Keratinocyte (primary cell): Measurements from ENCODE around the gene CDH12. TPM values are rescaled to one million over a fixed set of nuclear protein-coding genes. Genes with fewer than 3 reads are reported as not detected.

ENCODE experiments used
- DNase-seq: peaks from one replicate; pipeline ENCODE4 v3.0.0-alpha.2; 2011; ENCODE audit warnings: low read depth, missing footprints, low spot score
- FAIRE-seq: peaks from 2 replicates; lab custom pipeline; 2011; peaks lifted over from hg19 to GRCh38; lab: Jason Lieb, UNC
- H2AFZ ChIP-seq: 2 replicates; pipeline ENCODE4 v1.6.0; 2012; ENCODE audit warnings: low read length, control low read depth, inconsistent platforms; ENCODE audit not compliant: control insufficient read depth
- H3K27ac ChIP-seq: 2 replicates; pipeline ENCODE4 v1.5.1; 2011; ENCODE audit warnings: low read length; ENCODE audit not compliant: control insufficient read depth, insufficient read depth
- H3K27me3 ChIP-seq: 3 replicates; pipeline ENCODE4 v1.6.0; 2011; ENCODE audit warnings: low read length; ENCODE audit not compliant: control insufficient read depth, insufficient read depth; ENCODE audit errors: extremely low read depth
- H3K36me3 ChIP-seq, 2 experiments: 2 replicates in 1 of 2; 3 replicates in 1 of 2; pipeline ENCODE4 v1.5.1; 2011; ENCODE audit warnings: low read length in 2 of 2, mild to moderate bottlenecking in 1 of 2; ENCODE audit not compliant: control insufficient read depth in 2 of 2, insufficient read depth in 2 of 2; ENCODE audit errors: extremely low read depth in 1 of 2
- H3K4me1 ChIP-seq: 3 replicates; pipeline ENCODE4 v1.5.1; 2011; ENCODE audit warnings: low read length; ENCODE audit not compliant: control insufficient read depth, insufficient read depth; ENCODE audit errors: extremely low read depth
- H3K4me2 ChIP-seq: 3 replicates; pipeline ENCODE4 v1.6.0; 2011; ENCODE audit warnings: low read depth, low read length; ENCODE audit not compliant: control insufficient read depth, insufficient read depth; ENCODE audit errors: extremely low read depth
- H3K4me3 ChIP-seq, 3 experiments: fragments of 200-600 bp in 1 of 3; sonication (generic) in 1 of 3; 2 replicates in 2 of 3; 3 replicates in 1 of 3; pipeline ENCODE4 v1.5.1; 2011 to 2016; ENCODE audit warnings: low read length in 3 of 3, mild to moderate bottlenecking in 3 of 3, control low read depth in 2 of 3, inconsistent platforms in 1 of 3, low read depth in 1 of 3, mixed read lengths in 1 of 3, mixed run types in 1 of 3, moderate library complexity in 1 of 3; ENCODE audit not compliant: control insufficient read depth in 2 of 3, insufficient read depth in 2 of 3; ENCODE audit errors: extremely low read depth in 1 of 3
- H3K79me2 ChIP-seq: 2 replicates; pipeline ENCODE4 v1.6.0; 2012; ENCODE audit warnings: low read length; ENCODE audit not compliant: control insufficient read depth, insufficient read depth
- H3K9ac ChIP-seq: 3 replicates; pipeline ENCODE4 v1.6.0; 2011; ENCODE audit warnings: low read length; ENCODE audit not compliant: control insufficient read depth, insufficient read depth; ENCODE audit errors: extremely low read depth
- H3K9me1 ChIP-seq: 3 replicates; pipeline ENCODE4 v1.6.0; 2011; ENCODE audit warnings: low read length; ENCODE audit not compliant: control insufficient read depth, insufficient read depth; ENCODE audit errors: extremely low read depth
- H3K9me3 ChIP-seq: 2 replicates; pipeline ENCODE4 v1.5.1; 2012; ENCODE audit warnings: low read depth, low read length; ENCODE audit not compliant: control insufficient read depth
- H4K20me1 ChIP-seq: 3 replicates; pipeline ENCODE4 v1.6.0; 2011; ENCODE audit warnings: low read length; ENCODE audit not compliant: control insufficient read depth, insufficient read depth; ENCODE audit errors: extremely low read depth
- EZH2 ChIP-seq: IDR thresholded peaks from one replicate; pipeline ENCODE4 v1.6.1; 2012; ENCODE audit warnings: inconsistent platforms, mild to moderate bottlenecking, low read length, moderate library complexity
- dilution Hi-C: fragments of 300-500 bp; cut with MboI; formaldehyde crosslinking; loops from one replicate; pipeline ENCODE4 v1.7.0; 2020; ENCODE audit warnings: low sequenced_read_pairs; ENCODE audit not compliant: extremely low pct_ligation_motif_present
- polyA plus RNA-seq, 5 experiments: library from polyadenylated mRNA; depleted of rRNA in 3 of 5; stranded (reverse) in 3 of 5; stranded (forward) in 1 of 5; unstranded in 1 of 5; fragments of >200 nt; gene quantifications; 1 replicate in 1 of 5; 2 replicates in 3 of 5; 3 replicates in 1 of 5; pipeline versions ENCODE4 v1.2.1 to v1.2.3, GENCODE V29; 2011 to 2012; ENCODE audit warnings: missing spikeins in 2 of 5, low read depth in 1 of 5, low replicate concordance in 1 of 5
- TF ChIP-seq, protein P1 (sequence below), 3 experiments: IDR thresholded peaks in 1 of 3; conservative IDR thresholded peaks in 1 of 3; optimal IDR thresholded peaks in 1 of 3; 2 replicates in 2 of 3; 3 replicates in 1 of 3; pipeline versions ENCODE3 to v1.5.1; 2011; ENCODE audit warnings: low read length in 3 of 3, mild to moderate bottlenecking in 3 of 3, moderate library complexity in 2 of 3, control low read depth in 1 of 3, inconsistent platforms in 1 of 3; ENCODE audit not compliant: insufficient read depth in 2 of 3; ENCODE audit errors: extremely low read depth in 1 of 3

Gene CDH12
- polyA plus RNA-seq, 1 donor (not counting 4 experiments of a cell fraction or from before 2014, with no cell fraction given): not detected

DNA sequence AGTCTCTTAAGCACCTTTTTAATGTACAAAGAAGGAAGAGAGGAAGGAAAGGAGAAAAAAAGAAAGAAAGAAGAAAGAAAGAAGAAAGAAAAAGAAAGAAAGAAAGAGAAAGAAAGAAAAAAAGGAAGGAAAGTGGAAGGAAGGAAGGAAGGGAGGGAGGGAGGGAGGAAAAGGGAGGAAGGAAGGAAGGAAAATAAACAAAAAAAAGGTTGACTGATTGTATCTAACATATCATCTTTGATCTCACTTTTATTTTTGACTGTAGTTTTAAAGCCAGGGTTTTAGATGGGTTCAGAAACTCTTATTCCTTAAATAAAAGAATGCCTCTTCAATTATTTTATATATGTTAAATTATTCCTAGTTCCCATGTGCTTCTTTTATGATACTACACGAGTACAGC is 794.5 kb downstream of the CDH12 start:
- Histone ChIP-seq H3K9me3 (no peaks in the 10 kb centered on the region), H3K9ac (no peak overlapping the region), H3K4me2 (no peak overlapping the region), H3K27me3 (no peaks in the 10 kb centered on the region), H3K36me3 (no peaks in the 10 kb centered on the region), H4K20me1 (no peaks in the 10 kb centered on the region), H3K79me2 (no peaks in the 10 kb centered on the region), H3K9me1 (no peaks in the 10 kb centered on the region), H3K4me3 (no peak overlapping the region), H3K4me1 (no peaks in the 10 kb centered on the region), H2AFZ (no peak overlapping the region), H3K27ac (no peak overlapping the region)
- DNase-seq (no peak), FAIRE-seq (no peak)
- dilution Hi-C loops: no loop called here
- TF ChIP-seq EZH2: no peak
- TF ChIP-seq, protein P1, sequence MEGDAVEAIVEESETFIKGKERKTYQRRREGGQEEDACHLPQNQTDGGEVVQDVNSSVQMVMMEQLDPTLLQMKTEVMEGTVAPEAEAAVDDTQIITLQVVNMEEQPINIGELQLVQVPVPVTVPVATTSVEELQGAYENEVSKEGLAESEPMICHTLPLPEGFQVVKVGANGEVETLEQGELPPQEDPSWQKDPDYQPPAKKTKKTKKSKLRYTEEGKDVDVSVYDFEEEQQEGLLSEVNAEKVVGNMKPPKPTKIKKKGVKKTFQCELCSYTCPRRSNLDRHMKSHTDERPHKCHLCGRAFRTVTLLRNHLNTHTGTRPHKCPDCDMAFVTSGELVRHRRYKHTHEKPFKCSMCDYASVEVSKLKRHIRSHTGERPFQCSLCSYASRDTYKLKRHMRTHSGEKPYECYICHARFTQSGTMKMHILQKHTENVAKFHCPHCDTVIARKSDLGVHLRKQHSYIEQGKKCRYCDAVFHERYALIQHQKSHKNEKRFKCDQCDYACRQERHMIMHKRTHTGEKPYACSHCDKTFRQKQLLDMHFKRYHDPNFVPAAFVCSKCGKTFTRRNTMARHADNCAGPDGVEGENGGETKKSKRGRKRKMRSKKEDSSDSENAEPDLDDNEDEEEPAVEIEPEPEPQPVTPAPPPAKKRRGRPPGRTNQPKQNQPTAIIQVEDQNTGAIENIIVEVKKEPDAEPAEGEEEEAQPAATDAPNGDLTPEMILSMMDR (optimal IDR thresholded peaks at IDR 0.05 in 1 of 3, IDR thresholded peaks at IDR 0.05 in 1 of 3, conservative IDR thresholded peaks at IDR 0.05 in 1 of 3; ENCODE audit: extremely low read depth in 1 of 3, insufficient read depth in 2 of 3, low read length in 3 of 3): no peak

DNA sequence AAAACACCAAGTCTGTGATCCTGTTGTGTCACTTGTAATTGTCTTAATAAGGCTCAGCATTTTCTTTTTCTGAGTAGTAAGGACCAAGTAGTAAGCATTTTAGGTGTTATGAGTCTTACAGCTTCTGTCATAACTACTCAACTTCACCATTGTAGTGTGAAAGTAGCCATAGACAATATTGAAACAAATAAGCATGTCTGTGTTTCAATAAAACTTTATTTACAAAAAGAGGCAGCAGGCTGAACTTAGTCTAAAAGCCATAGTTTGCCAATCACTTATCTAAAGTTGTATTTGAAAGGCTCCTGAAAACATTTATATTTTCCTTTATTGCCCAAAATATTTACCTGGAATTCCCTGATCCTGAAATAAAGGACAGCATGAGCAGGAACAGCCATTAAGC is 796.1 kb downstream of the CDH12 start:
- H3K9ac ChIP-seq: no peak overlapping the region
- H3K4me1 ChIP-seq: no peaks in the 10 kb centered on the region
- no peaks in the 10 kb centered on the region for H3K9me1 ChIP-seq
- no peaks in the 10 kb centered on the region for H3K79me2 ChIP-seq
- H3K27ac ChIP-seq: no peak overlapping the region
- H4K20me1 ChIP-seq: no peaks in the 10 kb centered on the region
- DNase-seq: no peak
- H3K27me3 ChIP-seq: no peaks in the 10 kb centered on the region
- H2AFZ ChIP-seq: no peak overlapping the region
- no peaks in the 10 kb centered on the region for H3K36me3 ChIP-seq
- H3K9me3 ChIP-seq: no peaks in the 10 kb centered on the region
- TF ChIP-seq, protein P1 (optimal IDR thresholded peaks at IDR 0.05 in 1 of 3, IDR thresholded peaks at IDR 0.05 in 1 of 3, conservative IDR thresholded peaks at IDR 0.05 in 1 of 3; ENCODE audit: extremely low read depth in 1 of 3, insufficient read depth in 2 of 3, low read length in 3 of 3): no peak
- no peak for TF ChIP-seq EZH2
- no peak for FAIRE-seq
- dilution Hi-C loops: no loop called here
- H3K4me2 ChIP-seq: no peak overlapping the region
- no peak overlapping the region for H3K4me3 ChIP-seq
